SW 1271 (cell line): ENCODE measurements around the gene LUC7L3.
"Not testable (repeated sequence)": the region's sequence is repeated elsewhere in the genome, so short reads cannot be mapped to it uniquely, and the experiment has no call there.

Experiments
- DNase-seq, 2 experiments: peaks; one replicate each; lab custom pipeline; 2025; lab: John Stamatoyannopoulos, UW

Gene LUC7L3

GRCh38 chr17:50686494-50687199 lies 32.8 kb upstream of the LUC7L3 start:
- no peak for DNase-seq

GRCh38 chr17:50687200-50688066 lies 32.0 kb upstream of the LUC7L3 start:
- DNase-seq, result no peak

- no peak for DNase-seq
Observed at GRCh38 chr17:50688245-50688644, 31.2 kb upstream of the LUC7L3 start.

- no peak for DNase-seq
Observed at GRCh38 chr17:50689251-50689650, 30.2 kb upstream of the LUC7L3 start.

GRCh38 chr17:50689956-50690886 lies 29.2 kb upstream of the LUC7L3 start:
- DNase-seq, result no peak

GRCh38 chr17:50690887-50691549 lies 28.4 kb upstream of the LUC7L3 start:
- no peak for DNase-seq

- no peak for DNase-seq
Observed at GRCh38 chr17:50691550-50692447, 27.6 kb upstream of the LUC7L3 start.

GRCh38 chr17:50692448-50693035 lies 26.9 kb upstream of the LUC7L3 start:
- DNase-seq, result no peak

GRCh38 chr17:50693036-50693682 lies 26.2 kb upstream of the LUC7L3 start:
- DNase-seq, result no peak

- DNase-seq, result no peak
Observed at GRCh38 chr17:50696365-50696879, 23.0 kb upstream of the LUC7L3 start.

GRCh38 chr17:50697062-50697461 lies 22.3 kb upstream of the LUC7L3 start:
- DNase-seq, result no peak

GRCh38 chr17:50697663-50698272 lies 21.6 kb upstream of the LUC7L3 start:
- no peak for DNase-seq

- no peak for DNase-seq
Observed at GRCh38 chr17:50699410-50699809, 20.0 kb upstream of the LUC7L3 start.

GRCh38 chr17:50703162-50703561 lies 16.2 kb upstream of the LUC7L3 start:
- no peak for DNase-seq

GRCh38 chr17:50707289-50708049 lies 11.9 kb upstream of the LUC7L3 start, which contains the start of gene ANKRD40:
Gene ANKRD40 (minus strand): TSS chr17:50707914. CDS start chr17:50707654, 260 bp downstream.
- peak; percentile 32 to 88 for DNase-seq

- no peak for DNase-seq
Observed at GRCh38 chr17:50708050-50709000, 11.1 kb upstream of the LUC7L3 start.

GRCh38 chr17:50709053-50709452 lies 10.3 kb upstream of the LUC7L3 start:
- not testable (repeated sequence) for DNase-seq
